Ishikawa (cell line): ENCODE data around the gene RPS14.

Source experiments
- CEBPB ChIP-seq: IDR thresholded peaks from 2 replicates; pipeline ENCODE4 v1.6.1; 2012
- CREB1 ChIP-seq: IDR thresholded peaks from 2 replicates; pipeline ENCODE4 v1.6.1; 2012; ENCODE audit warnings: low read depth
- EGR1 ChIP-seq: IDR thresholded peaks from 2 replicates; pipeline ENCODE4 v1.6.1; 2012
- EP300 ChIP-seq: IDR thresholded peaks from 2 replicates; pipeline ENCODE4 v1.6.1; 2012; ENCODE audit warnings: borderline replicate concordance
- FOXM1 ChIP-seq: IDR thresholded peaks from 2 replicates; pipeline ENCODE4 v1.6.1; 2012; ENCODE audit warnings: low read depth, borderline replicate concordance
- NFIC ChIP-seq: IDR thresholded peaks from 2 replicates; pipeline ENCODE4 v1.6.1; 2012
- RAD21 ChIP-seq: IDR thresholded peaks from 2 replicates; pipeline ENCODE4 v1.6.1; 2012; ENCODE audit warnings: low read depth
- TAF1 ChIP-seq: IDR thresholded peaks from 2 replicates; pipeline ENCODE4 v1.6.1; 2012; ENCODE audit warnings: low read depth, mild to moderate bottlenecking
- TCF12 ChIP-seq: IDR thresholded peaks from 2 replicates; pipeline ENCODE4 v1.6.1; 2012; ENCODE audit warnings: low read depth
- TEAD4 ChIP-seq: IDR thresholded peaks from 2 replicates; pipeline ENCODE4 v1.6.1; 2012
- YY1 ChIP-seq: IDR thresholded peaks from 2 replicates; pipeline ENCODE4 v1.6.1; 2012; ENCODE audit warnings: low read depth
- ZBTB7A ChIP-seq: IDR thresholded peaks from 2 replicates; pipeline ENCODE4 v1.6.1; 2012; ENCODE audit warnings: low read depth
- TF ChIP-seq, protein P1 (sequence below): IDR thresholded peaks from 2 replicates; pipeline ENCODE4 v1.6.1; 2012
- TF ChIP-seq, protein P2 (sequence below): IDR thresholded peaks from 2 replicates; pipeline ENCODE4 v1.6.1; 2012
- TF ChIP-seq, protein P3 (sequence below): IDR thresholded peaks from 2 replicates; pipeline ENCODE4 v1.6.1; 2012; ENCODE audit warnings: low read depth, mild to moderate bottlenecking

The RPS14 gene

DNA sequence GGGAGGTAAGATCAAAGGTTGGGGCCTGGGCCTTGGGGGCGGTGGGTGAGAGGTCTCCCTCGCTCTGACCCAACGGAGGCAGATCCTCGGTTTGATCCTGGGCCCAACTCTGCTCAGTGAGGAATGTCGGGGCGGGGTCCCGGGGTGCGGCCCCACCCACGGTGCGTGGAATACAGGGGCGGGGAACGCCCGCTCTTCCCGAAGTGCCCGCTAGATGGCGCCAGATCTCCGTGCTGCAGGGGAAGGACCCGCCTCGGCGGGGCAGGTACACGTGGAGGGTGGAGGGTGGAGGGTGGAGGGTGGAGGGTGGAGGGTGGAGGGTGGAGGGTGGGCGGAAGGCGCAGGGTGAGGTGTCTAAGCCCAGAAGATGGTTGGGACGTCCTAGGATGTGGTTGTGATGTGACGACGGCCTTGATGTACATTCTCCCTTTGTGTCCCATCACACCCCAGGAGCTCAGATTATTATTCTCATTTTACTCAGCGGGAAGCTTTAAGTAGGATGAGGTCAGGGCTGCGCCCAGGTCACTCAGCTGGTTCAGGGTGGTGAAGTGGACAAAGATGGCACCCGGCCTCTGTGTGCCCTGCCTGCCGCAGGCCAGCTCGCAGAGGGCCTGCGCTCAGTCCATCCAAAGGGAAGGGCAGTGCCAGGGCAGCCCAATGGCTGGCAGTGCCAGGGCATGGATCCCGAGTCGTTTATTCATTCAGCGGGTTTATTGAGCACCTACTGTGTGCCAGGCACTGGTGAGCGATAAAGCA lies 9.4 kb upstream of the RPS14 start:
- TF ChIP-seq FOXM1 = no peak
- no peak for TF ChIP-seq CEBPB
- peak; percentile 54; the same call in 1 of the 2 replicates for TF ChIP-seq TEAD4
- TF ChIP-seq EGR1 = peak; percentile 27; the same call in 1 of the 2 replicates
- TF ChIP-seq TCF12 = peak; percentile 46; the same call in 1 of the 2 replicates
- TF ChIP-seq RAD21 = peak; percentile 90
- peak; percentile 95 for TF ChIP-seq ZBTB7A
- TF ChIP-seq CREB1 = no peak
- peak; percentile 78 for TF ChIP-seq YY1
- TF ChIP-seq, protein P1, sequence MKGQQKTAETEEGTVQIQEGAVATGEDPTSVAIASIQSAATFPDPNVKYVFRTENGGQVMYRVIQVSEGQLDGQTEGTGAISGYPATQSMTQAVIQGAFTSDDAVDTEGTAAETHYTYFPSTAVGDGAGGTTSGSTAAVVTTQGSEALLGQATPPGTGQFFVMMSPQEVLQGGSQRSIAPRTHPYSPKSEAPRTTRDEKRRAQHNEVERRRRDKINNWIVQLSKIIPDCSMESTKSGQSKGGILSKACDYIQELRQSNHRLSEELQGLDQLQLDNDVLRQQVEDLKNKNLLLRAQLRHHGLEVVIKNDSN = no peak
- no peak for TF ChIP-seq TAF1
- TF ChIP-seq, protein P2, sequence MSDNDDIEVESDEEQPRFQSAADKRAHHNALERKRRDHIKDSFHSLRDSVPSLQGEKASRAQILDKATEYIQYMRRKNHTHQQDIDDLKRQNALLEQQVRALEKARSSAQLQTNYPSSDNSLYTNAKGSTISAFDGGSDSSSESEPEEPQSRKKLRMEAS = peak; percentile 87
- TF ChIP-seq NFIC = no peak; the same call in 1 of the 2 replicates
- TF ChIP-seq, protein P3, sequence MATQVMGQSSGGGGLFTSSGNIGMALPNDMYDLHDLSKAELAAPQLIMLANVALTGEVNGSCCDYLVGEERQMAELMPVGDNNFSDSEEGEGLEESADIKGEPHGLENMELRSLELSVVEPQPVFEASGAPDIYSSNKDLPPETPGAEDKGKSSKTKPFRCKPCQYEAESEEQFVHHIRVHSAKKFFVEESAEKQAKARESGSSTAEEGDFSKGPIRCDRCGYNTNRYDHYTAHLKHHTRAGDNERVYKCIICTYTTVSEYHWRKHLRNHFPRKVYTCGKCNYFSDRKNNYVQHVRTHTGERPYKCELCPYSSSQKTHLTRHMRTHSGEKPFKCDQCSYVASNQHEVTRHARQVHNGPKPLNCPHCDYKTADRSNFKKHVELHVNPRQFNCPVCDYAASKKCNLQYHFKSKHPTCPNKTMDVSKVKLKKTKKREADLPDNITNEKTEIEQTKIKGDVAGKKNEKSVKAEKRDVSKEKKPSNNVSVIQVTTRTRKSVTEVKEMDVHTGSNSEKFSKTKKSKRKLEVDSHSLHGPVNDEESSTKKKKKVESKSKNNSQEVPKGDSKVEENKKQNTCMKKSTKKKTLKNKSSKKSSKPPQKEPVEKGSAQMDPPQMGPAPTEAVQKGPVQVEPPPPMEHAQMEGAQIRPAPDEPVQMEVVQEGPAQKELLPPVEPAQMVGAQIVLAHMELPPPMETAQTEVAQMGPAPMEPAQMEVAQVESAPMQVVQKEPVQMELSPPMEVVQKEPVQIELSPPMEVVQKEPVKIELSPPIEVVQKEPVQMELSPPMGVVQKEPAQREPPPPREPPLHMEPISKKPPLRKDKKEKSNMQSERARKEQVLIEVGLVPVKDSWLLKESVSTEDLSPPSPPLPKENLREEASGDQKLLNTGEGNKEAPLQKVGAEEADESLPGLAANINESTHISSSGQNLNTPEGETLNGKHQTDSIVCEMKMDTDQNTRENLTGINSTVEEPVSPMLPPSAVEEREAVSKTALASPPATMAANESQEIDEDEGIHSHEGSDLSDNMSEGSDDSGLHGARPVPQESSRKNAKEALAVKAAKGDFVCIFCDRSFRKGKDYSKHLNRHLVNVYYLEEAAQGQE = no peak
- TF ChIP-seq EP300 = 0 out of 2 replicates have a peak, but pooled peaks have one; percentile 18

DNA sequence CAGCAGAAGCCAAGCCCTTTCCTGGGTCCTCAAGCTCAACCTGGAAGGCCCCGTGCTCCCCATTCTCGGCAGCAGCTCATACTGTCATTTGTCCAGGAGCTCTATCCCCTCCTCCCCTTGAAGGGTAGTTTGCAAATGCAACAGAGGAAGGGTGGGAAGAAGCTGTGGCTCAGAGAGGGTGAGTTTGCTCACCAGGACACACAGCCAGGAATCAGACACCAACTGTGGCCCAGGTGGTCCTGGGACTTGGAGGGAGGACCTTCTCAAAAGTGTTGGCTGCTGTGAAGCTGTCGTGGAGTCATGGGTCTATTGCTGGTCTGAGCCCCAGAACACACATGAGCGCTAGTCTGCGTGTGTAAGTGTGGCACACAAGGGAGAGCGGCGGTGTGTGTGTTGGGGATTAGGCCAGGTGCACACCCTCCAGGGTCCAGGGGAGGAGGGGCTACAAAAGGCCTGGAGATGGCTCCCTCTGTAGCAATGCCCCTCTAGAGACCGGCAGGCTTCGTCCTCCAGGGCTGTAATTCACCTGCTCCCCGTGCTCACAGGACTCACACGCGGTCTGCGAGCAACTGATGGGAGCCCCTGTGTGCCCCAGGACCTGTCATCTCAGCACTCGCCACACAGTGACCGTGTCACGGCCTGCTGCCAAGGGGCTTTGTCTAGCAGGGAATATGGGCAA lies 8.2 kb upstream of the RPS14 start:
- TF ChIP-seq, protein P1 = no peak
- no peak for TF ChIP-seq RAD21
- TF ChIP-seq TCF12 = no peak
- no peak for TF ChIP-seq CREB1
- TF ChIP-seq YY1 = no peak
- TF ChIP-seq, protein P3 = no peak
- TF ChIP-seq EGR1 = no peak
- no peak for TF ChIP-seq TEAD4
- TF ChIP-seq TAF1 = no peak
- TF ChIP-seq EP300 = no peak
- no peak for TF ChIP-seq NFIC
- TF ChIP-seq, protein P2 = no peak
- no peak for TF ChIP-seq ZBTB7A

DNA sequence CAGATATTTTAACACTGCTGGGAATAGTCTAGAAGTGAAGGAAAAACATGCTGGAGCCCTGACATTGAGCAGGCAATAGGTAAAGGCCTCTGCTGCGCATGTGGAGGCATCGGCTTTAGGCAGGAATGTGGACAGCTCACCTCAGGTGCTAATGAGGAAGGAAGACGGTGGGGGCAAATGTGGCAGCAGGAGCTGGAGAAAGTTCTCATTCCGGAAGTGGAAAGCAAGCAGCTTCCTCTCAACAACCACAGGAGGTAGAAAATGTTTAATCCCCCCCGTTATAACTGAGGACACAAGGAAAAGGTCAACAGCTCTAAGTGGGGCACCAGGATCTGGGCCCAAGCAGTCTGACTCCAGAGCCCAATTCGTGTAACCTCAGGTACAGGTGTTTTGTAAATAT lies 7.6 kb upstream of the RPS14 start:
- no peak for TF ChIP-seq NFIC

DNA sequence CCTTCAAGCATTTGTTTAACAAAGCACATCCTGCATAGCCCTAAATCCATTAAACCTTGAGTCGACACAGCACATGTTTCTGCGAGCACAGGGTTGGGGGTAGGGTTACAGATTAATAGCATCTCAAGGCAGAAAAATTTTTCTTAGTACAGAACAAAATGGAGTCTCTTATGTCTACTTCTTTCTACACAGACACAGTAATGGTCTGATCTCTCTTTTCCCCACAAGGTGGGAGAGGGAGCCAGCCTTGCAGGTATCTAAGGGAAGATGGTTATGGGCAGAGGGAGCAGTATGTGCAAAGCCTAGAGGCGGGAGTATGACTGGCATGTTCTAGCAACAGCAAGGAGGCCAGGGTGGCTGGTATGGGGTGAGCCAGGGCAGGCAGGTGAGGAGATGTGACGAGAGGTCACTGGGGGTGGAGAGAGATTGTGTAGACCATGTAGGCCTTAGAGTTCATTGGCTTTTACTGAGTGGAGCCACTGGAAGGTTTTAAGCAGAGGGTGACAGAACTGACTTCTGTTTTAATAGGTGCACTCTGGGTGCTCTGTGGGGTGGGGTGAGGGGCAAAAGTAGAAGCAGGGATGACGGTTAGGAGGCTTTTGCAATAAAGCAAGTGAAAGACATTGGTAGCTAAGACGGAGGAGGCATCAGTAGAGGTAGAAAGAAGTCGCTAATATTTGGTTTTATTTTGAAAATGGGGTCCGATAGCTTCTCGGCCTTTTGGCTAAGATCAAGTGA lies 5.1 kb upstream of the RPS14 start:
- TF ChIP-seq, protein P1 = no peak
- TF ChIP-seq EP300 (no peak), CEBPB (no peak), CREB1 (no peak), NFIC (no peak), TCF12 (no peak), YY1 (no peak), EGR1 (no peak), RAD21 (no peak), TEAD4 (no peak), TAF1 (no peak), ZBTB7A (no peak), FOXM1 (no peak)
- TF ChIP-seq, protein P3 = no peak
- TF ChIP-seq, protein P2 = no peak
